GM19395 (cell line): ENCODE measurements around the gene PODXL2.
"Not testable (repeated sequence)": the region's sequence is repeated elsewhere in the genome, so short reads cannot be mapped to it uniquely, and the experiment has no call there.

Experiments used
- ATAC-seq: cut with Tn5 transposase; IDR thresholded peaks from one replicate; pipeline ENCODE4 v1.9.1; 2021; ENCODE audit warnings: mild to moderate bottlenecking, moderate library complexity; ENCODE audit not compliant: unreplicated experiment

The PODXL2 gene

GRCh38 chr3:127605547-127605946, 23.4 kb upstream of the PODXL2 start:
- not testable (repeated sequence) for ATAC-seq

DNA sequence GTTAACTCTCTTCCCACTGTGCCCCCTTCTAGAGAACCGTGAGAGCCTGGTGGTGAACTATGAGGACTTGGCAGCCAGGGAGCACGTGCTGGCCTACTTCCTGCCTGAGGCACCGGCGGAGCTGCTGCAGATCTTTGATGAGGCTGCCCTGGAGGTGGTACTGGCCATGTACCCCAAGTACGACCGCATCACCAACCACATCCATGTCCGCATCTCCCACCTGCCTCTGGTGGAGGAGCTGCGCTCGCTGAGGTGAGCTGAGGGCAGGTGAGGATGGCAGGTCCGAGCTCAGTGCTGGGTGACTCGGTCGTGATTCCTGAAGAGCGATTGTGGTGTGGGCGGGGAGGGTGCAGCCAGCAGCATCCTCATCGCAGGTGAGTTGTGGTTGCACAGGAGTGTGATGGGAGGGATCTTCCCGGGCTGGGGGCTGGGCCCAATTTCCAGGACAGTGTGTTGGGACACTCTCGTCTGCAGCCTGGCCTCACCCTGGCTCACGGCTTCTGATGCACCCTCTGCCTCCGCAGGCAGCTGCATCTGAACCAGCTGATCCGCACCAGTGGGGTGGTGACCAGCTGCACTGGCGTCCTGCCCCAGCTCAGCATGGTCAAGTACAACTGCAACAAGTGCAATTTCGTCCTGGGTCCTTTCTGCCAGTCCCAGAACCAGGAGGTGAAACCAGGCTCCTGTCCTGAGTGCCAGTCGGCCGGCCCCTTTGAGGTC, 22.7 kb upstream of the PODXL2 start:
- no peak for ATAC-seq

DNA sequence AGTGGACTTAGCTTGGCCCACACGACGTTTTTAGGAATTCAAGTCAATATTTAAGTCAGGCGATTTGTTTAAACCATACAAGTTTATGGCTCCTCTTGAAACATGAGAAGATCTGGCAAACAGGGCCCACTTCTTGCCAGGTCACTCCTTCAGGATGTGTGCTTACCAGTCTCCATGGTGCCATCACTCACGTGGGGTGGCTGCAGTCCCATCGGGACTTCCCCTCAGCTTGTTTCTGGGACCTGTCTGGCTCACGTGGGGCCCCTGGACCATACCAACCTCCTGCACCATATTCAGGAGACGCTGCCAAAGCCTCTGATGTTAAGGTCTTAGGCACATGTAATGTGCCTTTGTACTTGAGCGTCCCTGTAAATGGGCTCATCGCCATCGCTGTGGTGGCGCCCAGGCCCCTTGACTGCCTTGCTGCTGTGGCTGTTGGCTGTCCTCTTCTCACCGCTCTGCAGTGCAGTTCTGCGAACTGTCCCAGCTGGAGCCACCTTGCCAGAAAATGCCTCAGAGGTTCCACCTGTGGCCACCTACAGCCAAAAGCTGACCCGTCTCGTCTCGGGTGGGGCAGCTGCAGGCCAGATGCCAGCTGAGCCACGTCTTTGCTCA, 21.9 kb upstream of the PODXL2 start:
- ATAC-seq: no peak

- ATAC-seq: no peak
Observed at GRCh38 chr3:127607675-127608361, 21.2 kb upstream of the PODXL2 start.

DNA sequence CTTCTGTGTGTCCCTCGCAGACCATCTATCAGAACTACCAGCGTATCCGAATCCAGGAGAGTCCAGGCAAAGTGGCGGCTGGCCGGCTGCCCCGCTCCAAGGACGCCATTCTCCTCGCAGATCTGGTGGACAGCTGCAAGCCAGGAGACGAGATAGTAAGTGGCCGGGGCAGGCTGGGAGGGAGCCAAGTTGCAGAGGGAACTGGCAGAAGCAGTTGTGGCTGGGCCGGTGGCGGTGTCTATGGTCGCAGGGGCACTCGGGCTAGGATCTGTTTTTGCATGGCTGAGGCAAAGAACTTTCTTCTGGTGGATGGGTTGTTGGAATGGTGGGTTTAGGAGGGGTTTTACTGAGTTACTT, 20.6 kb upstream of the PODXL2 start:
- ATAC-seq: no peak

DNA sequence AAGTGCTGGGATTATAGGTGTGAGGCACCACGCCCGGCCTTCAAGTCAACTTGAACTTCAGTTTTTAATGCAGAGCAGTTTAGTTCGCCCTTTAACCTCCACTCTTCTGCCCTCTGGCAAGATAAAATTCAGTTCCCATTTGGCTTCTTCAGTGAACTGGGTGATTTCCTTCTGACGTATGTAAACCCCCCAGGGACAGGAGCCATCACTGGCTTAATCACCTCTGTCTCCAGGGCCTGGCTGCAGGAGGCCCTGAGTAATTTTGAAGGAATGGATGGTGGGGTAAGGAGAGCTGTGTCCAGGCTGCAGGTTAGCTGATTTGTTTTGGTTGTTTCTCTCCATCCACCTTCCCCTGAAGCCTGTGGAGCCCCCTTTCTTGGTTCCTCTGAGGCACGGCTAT, 18.9 kb upstream of the PODXL2 start:
- no peak for ATAC-seq

GRCh38 chr3:127611251-127611650, 17.7 kb upstream of the PODXL2 start:
- ATAC-seq: no peak

DNA sequence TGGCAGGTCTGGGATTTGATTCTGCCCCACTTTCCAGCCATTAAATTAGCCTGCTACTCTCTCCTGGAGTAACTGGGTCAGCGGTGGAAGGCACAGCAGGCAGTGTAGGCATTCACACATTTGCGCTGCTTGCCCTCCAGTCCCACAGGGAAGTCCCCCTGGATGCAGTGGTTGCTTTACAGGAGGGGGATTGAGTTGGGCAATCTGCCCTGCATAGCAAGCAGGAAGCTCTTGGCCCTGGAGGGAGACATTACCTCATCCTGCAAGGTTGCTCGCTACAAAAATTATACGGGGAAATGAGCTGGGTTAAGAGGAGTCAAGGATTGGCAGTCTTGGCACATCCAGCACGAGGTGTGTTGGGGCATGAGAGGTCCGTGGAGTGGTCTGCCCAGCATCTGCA, 16.0 kb upstream of the PODXL2 start:
- ATAC-seq: no peak

GRCh38 chr3:127613406-127613805, 15.6 kb upstream of the PODXL2 start:
- ATAC-seq: no peak

GRCh38 chr3:127614928-127615589, 13.9 kb upstream of the PODXL2 start:
- ATAC-seq: no peak

GRCh38 chr3:127615631-127616305, 13.2 kb upstream of the PODXL2 start:
- ATAC-seq: no peak

DNA sequence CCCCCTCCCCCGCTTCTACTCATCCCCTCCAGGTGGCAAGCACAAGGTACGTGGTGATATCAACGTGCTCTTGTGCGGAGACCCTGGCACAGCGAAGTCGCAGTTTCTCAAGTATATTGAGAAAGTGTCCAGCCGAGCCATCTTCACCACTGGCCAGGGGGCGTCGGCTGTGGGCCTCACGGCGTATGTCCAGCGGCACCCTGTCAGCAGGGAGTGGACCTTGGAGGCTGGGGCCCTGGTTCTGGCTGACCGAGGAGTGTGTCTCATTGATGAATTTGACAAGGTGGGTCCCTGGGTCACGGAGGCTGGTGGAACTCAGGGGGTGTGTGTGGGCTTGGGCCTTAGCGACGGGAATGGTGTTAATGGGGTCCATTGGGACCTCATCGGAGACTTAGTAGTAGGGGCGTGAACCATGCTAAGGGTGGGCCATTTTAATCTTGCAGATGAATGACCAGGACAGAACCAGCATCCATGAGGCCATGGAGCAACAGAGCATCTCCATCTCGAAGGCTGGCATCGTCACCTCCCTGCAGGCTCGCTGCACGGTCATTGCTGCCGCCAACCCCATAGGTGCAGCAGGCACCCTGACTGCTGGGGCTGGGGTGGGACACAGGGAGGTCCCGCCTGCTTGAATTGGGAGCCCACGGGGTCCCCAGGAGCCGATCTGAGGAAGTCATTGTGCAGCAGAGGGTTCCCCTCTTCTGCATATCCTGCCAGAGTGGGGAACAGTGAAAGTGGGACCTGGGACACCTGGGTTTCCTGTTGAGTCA, 12.0 kb upstream of the PODXL2 start:
- no peak for ATAC-seq

DNA sequence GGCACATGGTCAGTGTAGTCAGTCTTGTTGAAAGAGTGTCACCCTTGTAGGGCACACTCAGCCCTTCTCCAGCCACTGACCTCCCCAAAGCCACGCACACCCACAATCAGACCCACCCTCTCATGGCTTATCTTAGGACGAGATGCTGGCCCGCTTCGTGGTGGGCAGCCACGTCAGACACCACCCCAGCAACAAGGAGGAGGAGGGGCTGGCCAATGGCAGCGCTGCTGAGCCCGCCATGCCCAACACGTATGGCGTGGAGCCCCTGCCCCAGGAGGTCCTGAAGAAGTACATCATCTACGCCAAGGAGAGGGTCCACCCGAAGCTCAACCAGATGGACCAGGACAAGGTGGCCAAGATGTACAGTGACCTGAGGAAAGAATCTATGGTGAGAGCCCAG, 10.1 kb upstream of the PODXL2 start:
- no peak for ATAC-seq

GRCh38 chr3:127620637-127621375, 8.2 kb upstream of the PODXL2 start:
- ATAC-seq: no peak

- ATAC-seq: no peak
Observed at GRCh38 chr3:127622031-127622430, 7.0 kb upstream of the PODXL2 start.

- no peak for ATAC-seq
Observed at GRCh38 chr3:127622772-127623576, 6.0 kb upstream of the PODXL2 start.

GRCh38 chr3:127624063-127624462, 4.9 kb upstream of the PODXL2 start:
- ATAC-seq: no peak

- no peak for ATAC-seq
Observed at GRCh38 chr3:127625821-127626220, 3.2 kb upstream of the PODXL2 start.

DNA sequence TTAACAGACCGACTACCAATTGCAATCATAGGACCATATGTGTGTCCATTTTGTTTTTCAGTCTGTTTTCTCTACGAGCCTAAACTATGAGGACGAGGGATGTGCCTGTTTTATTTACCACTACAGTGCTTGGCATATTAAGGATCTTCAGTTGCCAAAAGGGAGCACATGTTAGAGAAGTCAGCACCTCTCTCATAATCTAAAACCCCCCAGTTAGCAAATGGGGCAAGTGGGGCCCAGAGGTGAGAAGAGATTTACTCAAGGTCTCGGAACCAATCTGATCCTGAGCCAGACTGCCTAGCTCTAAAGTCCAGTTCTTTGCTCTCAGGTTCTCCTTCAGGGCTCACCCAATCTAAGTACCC, 578 bp upstream of the PODXL2 start:
- no peak for ATAC-seq
